HL-60/S4 (cell line): ENCODE measurements around the gene CEMIP.

Experiments
- in situ Hi-C: fragments of 300-500 bp; cut with MboI; formaldehyde crosslinking; loops from 2 replicates; pipeline ENCODE4 v1.14.3; 2022; ENCODE audit warnings: low sequenced_read_pairs

CEMIP gene

GRCh38 chr15:80816049-80816653 is 37.0 kb downstream of the CEMIP start:
- in situ Hi-C loops, result no loop called here

- in situ Hi-C loops, result no loop called here
These were observed 37.8 kb downstream of the CEMIP start for GRCh38 chr15:80816936-80817335.

- in situ Hi-C loops, result no loop called here
These were observed 38.7 kb downstream of the CEMIP start for GRCh38 chr15:80817901-80818300.

GRCh38 chr15:80819001-80819400 is 39.8 kb downstream of the CEMIP start:
- in situ Hi-C loops, result no loop called here

- in situ Hi-C loops, result no loop called here
These were observed 40.9 kb downstream of the CEMIP start for GRCh38 chr15:80820092-80820491.

DNA sequence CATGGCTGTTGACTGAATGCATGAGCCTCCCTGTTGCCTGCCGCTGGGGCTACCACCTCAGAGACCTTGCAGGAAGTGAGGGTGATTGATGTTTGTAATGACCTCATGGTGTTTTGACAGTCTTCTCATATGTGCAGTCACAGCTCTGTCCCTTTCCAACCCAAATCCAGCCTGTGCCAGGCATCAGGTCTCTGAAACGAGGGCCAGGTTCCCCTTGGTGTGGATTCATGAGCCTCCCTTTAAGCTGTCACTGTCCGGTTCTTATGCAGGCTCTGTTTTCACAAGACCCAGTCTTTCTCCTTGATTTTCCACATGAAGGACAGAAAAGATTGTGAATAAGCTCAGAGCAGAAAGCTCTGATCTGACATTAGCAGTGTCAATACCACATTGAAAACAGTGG is 43.1 kb downstream of the CEMIP start:
- in situ Hi-C loops, result no loop called here

- in situ Hi-C loops, result no loop called here
These were observed 43.5 kb downstream of the CEMIP start for GRCh38 chr15:80822676-80823075.

GRCh38 chr15:80823120-80823519 is 44.0 kb downstream of the CEMIP start:
- in situ Hi-C loops, result no loop called here

- in situ Hi-C loops, result no loop called here
These were observed 44.8 kb downstream of the CEMIP start for GRCh38 chr15:80823995-80824394.

DNA sequence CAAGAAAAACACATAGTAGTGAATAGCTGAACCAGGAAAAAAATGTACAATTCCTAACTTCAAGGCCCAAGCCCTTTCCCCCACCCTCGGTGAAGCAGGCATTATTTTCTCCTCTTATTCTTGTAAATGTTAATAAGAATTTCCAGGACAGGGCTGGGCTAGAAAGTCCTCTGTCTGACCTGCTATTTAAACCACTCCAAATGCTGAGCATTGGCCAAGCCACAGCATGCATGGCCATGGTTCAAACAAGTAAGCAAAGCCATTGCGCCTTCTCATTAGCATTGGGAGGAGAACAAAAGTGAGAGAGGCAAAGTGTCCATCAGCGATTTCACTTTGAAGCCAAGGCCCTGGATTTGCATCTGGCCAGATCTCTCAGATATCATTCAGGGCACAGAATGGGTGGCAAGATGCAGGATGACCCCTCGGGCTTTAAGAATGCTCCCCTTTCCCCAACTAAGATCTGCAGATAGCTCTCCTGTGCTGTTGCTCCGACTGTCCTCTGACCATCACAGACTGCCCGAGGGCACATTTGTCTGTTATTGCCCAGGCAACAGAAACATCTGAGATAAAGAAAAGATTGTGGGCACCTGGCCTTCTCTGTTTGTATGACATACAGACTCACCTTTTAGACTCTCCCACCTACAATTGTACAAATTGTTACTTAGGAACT is 46.3 kb downstream of the CEMIP start:
- in situ Hi-C loops, result loop anchor here (25.0 kb wide), 1 partner anchor 437 kb away; no protein-coding TSS in a partner anchor

DNA sequence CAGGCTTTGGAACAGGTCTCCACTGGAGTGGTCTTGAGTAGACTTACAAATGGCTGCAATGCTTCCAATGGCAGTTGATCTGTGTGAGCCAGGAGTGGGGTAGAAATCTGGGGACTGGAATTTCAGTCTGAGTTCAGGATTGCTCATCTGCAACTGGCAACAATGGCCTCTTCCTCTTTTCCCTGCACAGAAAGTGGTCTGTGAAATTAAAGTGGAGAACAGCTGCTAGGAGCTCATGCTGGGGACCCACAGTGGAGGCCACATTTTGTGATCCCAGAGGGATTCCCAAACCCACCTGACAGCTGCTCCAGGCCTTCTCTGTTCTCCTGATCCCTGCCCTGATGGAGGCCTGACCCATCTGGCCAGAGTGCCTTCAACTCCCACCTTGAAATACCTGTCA is 49.6 kb downstream of the CEMIP start:
- in situ Hi-C loops, result loop anchor here (25.0 kb wide), 1 partner anchor 434 kb away; no protein-coding TSS in a partner anchor

DNA sequence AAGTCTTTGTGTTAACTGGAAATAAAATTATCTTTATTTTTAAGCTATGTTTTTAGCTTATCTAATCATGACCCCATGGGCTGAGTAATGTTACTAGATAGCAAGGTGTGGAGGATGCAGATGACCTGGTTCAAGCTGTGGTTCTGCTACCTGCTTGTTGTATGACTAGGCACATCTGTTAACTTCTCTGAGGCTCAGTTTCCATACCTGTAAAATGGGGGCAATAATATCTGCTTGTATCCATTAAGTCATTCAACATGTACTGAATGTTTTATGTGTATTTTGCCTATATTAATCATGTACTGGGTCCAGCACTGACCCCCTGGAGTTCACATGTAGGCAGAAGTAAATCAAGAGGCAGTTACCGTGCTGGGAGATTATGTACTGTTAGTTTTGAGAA is 51.5 kb downstream of the CEMIP start:
- in situ Hi-C loops, result loop anchor here (25.0 kb wide), 1 partner anchor 432 kb away; no protein-coding TSS in a partner anchor

DNA sequence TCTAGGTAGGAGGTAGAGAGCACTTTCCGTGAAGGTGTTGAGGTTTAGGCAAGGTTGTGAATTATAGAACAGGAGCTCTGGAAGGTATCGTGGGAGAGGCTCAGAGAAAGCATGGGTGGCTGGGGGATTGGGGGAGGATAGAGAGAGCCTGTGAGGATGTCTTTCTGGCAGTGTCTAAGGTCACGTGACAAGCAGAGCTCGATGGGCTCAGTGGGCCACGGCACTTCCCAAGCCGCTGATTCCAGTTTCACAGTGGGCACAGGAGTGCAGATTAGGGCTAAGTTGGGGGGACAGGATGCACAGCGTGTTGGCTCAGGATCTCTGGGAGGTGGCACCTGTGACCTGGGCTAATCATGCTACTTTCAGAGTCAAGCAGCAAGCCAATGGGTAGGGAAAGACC is 52.0 kb downstream of the CEMIP start:
- in situ Hi-C loops, result loop anchor here (25.0 kb wide), 1 partner anchor 431 kb away; no protein-coding TSS in a partner anchor

DNA sequence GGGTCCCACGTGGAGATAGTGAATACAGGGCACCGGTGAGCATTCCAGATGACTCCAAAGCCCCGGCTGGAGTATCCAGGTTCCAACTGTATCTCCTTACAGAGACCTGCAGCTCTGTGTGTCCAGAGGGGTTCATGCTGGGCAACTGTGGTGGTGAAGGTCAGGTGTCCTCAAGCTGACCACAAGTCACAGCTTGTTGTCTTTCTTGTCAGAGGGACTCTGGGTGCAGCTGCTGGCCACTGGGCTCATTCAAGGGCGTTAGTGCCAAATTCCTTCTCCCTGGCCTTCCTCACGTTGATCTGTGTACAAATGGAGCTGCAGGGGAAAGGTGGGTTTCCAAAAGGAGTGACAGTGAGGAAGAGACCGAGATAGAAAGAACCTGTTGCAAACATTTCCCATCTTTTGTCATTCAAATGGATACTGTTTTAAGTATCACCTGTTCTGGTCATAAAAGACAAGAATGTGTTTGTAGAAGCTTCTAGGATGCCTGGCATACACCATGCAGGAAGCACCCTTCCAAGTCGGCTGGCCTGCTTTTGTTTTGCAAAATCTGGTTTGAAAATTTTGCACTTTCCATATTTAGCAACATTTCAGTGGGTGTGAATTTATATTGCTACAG is 52.5 kb downstream of the CEMIP start:
- in situ Hi-C loops, result loop anchor here (25.0 kb wide), 1 partner anchor 431 kb away; no protein-coding TSS in a partner anchor

DNA sequence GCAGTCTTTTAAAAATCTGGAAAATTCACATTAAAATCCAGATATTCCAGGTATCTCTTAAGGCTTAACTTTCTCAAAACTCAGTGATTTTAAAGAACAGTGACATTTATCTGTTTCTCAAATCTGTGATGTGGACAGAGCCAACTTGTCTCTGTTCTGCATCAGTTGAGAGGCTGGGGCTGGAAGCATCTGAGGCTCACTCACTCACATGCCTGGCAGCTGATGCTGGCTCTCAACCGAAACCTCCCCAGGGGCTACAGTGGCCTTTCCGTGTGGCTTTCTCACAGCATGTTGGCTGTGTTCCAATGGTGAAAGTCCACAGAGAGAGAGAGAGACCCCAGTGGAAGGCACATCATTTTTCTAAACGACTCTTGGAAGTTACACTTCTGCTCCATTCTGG is 53.5 kb downstream of the CEMIP start:
- in situ Hi-C loops, result loop anchor here (25.0 kb wide), 1 partner anchor 430 kb away; no protein-coding TSS in a partner anchor

DNA sequence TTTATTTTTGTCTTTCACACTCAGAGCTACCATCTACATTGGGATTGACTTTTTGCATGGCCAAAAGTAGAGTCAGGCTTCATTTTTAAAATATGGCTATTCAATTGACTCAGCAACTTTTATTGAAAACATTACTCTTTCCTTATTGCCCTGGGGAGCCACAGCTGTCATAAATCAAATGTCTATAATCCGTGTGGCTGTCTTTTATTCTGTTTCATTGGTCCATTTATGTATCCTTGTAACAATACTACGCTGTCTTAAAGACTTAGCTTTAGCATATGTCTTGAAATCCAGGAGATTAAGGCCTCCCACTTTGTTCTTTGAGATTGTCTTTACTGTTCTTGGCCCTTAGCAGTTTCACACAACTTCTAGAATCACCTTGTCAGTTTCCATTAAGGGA is 55.2 kb downstream of the CEMIP start:
- in situ Hi-C loops, result loop anchor here (25.0 kb wide), 1 partner anchor 428 kb away; no protein-coding TSS in a partner anchor

DNA sequence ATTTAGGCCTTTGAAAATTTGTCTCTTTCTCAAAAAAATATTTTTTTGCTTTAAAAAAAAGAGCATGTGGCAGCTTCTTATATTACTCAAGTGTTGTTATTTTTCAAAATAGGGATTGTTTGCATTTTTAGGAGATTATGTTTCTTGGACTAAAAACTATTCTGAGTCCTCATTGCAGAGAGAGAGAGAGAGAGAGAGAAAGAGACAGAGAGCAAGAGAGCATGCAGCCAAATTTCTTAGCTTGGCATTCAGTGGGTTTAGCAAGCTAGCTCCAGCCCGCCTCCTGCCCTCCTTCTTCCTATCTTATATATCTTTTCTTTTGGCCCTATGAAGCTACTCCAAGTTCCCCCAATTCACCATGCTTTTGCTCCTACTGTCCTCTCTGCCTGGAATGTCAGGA is 55.7 kb downstream of the CEMIP start:
- in situ Hi-C loops, result loop anchor here (25.0 kb wide), 1 partner anchor 427 kb away; no protein-coding TSS in a partner anchor

DNA sequence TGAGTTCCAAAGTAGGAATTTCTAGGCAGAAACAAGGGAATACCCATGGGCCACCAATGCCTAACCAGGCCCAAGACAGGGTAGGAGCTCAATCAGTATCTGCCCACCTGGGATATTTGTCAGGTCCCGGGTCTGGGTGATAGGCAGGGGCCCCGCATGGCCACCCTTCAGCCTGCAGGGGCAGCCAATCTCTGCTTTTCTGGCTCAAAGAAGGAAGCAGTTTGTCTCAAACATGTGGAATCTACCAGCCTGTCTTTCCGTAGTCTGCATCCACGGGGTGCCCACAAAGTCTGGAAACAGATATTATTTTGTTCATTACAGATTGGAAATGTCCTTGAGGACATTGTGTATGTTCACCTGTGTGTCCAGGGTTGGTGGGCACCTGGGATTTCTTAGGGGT is 56.2 kb downstream of the CEMIP start:
- in situ Hi-C loops, result loop anchor here (25.0 kb wide), 1 partner anchor 427 kb away; no protein-coding TSS in a partner anchor

DNA sequence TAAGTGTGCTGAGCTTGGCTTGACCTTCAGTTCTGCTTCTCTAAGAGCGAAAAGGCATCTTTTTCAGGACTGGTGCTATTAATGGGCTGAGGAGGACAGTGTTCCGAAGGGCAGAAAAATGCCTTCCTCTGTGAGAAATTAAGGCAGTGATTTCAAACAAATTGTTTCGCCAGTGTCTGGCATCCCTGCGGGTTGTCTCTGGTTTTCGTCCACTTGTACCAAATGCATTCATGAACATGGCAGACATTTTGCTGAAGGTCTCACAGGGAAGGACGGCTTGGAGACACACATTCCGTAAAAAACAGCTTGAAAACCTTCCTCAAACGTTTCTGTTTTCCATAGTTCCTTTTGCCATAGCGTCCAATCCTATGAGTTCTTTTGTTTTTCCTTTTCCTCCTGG is 57.1 kb downstream of the CEMIP start:
- in situ Hi-C loops, result loop anchor here (25.0 kb wide), 1 partner anchor 426 kb away; no protein-coding TSS in a partner anchor

GRCh38 chr15:80837006-80837405 is 57.8 kb downstream of the CEMIP start:
- in situ Hi-C loops, result loop anchor here (25.0 kb wide), 1 partner anchor 425 kb away; no protein-coding TSS in a partner anchor

DNA sequence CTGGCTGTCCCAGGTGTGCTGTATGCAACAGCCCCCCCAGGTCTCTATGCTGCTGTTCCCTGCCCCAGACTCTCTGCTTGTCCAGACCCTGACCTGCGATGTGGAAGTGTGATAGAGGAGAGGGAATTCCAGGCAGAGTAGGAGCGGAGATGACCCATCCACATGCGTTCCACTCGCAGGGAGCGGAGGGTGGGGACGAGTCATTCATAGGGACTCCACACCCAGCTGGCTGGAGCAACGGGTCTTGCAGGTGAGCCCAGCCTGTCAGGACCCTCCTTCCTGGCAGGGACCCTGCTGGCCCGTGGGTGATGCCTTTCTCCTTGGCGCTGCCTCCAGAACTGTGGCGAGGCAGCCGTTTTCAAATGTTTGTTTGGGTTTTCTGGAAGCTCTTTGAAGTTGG is 58.8 kb downstream of the CEMIP start:
- in situ Hi-C loops, result loop anchor here (25.0 kb wide), 1 partner anchor 424 kb away; no protein-coding TSS in a partner anchor
